SH-SY5Y (cell line): ENCODE data around the gene NR1H3.

Experiments
- GATA2 ChIP-seq: IDR thresholded peaks from 2 replicates; pipeline ENCODE4 v1.6.1; 2011; ENCODE audit warnings: mild to moderate bottlenecking, low read depth, low read length
- GATA3 ChIP-seq: IDR thresholded peaks from 2 replicates; pipeline ENCODE4 v1.6.1; 2011; ENCODE audit warnings: low read depth, mild to moderate bottlenecking, low read length, moderate library complexity

NR1H3 gene

DNA sequence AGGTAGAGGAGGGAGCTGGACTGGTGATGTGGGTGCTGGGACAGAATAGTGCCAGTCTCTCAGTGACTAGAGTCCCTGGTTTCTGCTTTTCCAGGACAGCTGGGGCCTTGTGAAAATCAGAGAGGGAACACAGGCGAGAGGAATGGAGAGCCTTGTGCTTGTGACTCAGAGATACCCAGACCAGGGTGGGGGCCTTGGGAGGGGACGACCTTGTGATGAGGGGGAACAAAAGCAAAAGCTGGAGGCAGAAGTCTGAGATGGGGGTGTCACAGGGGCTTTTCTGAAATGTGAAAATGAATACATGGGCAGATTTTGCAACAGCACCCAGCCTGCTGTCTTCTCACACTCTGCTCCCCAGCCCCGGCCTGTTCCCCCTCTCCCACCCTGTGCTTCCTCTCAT is 3.4 kb upstream of the NR1H3 start:
- TF ChIP-seq GATA2 (no peak), GATA3 (no peak)

DNA sequence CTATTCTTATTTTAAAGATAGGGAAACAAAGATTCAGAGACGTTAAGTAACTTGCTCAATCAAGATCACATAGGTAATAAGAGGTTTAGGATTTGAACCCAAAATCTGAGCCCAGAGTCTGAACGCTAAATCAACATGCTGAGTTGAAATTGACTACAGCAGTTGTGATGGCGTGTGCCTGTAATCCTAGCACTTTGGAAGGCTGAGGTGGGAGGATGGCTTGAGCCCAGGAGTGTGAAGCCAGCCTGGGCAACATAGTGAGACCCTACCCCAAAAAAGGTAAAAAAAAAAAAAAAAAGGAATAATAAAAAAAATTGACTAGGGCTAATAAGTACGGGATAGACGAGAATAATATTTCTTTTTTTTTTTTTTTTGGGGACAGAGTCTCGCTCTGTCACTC is 1.4 kb upstream of the NR1H3 start:
- no peak for TF ChIP-seq GATA2
- no peak for TF ChIP-seq GATA3

DNA sequence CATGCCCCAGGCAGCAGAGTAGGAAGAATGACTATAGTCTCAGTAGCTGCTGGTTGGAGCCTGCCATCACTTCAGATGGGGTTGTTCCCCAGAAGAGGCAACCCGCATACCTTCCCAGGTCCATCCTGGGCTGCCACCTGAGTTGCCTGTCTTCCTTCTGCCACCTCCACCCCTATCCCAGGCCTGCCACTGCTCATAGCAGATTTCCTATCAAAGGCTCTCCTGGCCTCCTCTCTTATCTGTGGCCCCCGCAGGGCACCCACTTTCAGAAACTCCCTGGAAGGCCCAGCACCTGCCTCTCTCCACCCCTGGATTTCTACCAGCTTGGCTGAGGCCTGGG is 649 bp upstream of the NR1H3 start:
- no peak for TF ChIP-seq GATA2
- no peak for TF ChIP-seq GATA3

DNA sequence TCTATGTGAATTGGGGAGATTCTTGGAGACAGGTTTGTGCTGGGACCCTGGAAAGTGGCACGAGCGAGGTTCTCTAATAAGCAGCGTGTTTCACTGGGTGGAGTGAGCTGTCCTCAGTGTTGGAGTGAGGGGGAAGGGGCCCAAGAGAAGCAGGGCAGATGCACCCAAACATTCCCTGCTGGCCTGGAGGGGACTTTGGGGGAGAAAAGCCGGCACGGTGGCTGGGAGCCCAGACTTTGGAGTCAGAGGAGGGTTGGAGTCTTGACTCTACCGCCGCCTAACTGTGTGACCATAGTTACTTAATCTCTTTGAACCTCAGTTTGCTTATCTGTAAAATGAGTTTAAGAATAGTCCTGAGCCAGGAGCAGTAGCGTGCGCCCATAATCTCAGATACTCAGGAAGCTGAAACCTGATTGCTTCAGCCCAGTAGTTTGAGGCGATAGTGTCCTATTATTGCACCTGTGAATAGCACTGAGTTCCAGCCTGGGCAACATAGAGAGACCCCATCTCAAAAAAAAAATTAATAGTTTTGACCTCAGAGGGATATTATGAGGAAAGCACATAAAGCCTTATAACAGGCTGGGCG is 614 bp downstream of the NR1H3 start:
- no peak for TF ChIP-seq GATA3
- TF ChIP-seq GATA2, result no peak

DNA sequence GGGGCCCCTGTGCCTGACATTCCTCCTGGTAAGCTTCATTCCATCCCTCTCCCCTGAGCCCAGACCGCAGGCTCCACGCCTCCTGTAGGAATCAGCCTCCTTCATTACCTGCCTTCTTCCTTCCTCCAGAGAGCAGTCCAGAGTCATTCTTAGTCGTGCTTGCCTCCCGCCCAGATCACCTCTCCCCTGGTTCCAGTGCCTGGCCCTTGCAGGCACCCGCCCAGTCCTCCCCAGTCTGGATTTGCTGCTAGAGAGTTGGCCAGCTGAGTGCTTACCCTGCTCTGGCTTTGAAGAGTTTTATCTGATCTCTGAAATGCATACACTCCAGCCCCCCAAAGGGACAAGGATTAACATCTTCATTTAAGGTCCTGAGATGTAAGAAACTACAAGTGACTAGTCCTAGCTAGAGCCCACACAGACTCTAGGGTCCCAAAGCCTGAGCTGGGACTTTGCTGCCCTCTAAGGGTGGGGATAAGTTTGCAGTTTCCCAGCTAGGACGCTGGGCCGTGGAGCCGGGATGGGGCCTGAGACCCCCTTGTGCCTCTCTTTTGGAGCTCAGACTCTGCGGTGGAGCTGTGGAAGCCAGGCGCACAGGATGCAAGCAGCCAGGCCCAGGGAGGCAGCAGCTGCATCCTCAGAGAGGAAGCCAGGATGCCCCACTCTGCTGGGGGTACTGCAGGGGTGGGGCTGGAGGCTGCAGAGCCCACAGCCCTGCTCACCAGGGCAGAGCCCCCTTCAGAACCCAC is 1.6 kb downstream of the NR1H3 start:
- TF ChIP-seq GATA3 (no peak), GATA2 (no peak)

DNA sequence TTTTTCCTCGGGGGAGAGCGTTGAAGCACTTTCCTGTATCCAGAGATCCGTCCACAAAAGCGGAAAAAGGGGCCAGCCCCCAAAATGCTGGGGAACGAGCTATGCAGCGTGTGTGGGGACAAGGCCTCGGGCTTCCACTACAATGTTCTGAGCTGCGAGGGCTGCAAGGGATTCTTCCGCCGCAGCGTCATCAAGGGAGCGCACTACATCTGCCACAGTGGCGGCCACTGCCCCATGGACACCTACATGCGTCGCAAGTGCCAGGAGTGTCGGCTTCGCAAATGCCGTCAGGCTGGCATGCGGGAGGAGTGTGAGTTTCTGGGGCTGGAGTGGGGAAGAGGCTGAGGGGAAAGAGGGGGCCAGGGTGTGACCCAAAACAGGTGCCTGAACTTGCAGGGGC is 2.6 kb downstream of the NR1H3 start:
- TF ChIP-seq GATA3 (no peak), GATA2 (no peak)

DNA sequence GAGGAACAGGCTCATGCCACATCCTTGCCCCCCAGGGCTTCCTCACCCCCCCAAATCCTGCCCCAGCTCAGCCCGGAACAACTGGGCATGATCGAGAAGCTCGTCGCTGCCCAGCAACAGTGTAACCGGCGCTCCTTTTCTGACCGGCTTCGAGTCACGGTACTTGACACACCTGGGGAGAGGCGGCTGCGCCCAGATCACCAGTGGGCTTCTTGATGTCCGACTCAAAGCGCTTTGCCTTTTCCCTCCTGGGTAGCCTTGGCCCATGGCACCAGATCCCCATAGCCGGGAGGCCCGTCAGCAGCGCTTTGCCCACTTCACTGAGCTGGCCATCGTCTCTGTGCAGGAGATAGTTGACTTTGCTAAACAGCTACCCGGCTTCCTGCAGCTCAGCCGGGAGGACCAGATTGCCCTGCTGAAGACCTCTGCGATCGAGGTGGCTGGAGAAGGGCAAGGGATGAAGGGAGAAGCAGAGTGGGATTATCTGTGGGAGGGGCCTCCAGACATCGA is 3.5 kb downstream of the NR1H3 start:
- TF ChIP-seq GATA2 (no peak), GATA3 (no peak)

DNA sequence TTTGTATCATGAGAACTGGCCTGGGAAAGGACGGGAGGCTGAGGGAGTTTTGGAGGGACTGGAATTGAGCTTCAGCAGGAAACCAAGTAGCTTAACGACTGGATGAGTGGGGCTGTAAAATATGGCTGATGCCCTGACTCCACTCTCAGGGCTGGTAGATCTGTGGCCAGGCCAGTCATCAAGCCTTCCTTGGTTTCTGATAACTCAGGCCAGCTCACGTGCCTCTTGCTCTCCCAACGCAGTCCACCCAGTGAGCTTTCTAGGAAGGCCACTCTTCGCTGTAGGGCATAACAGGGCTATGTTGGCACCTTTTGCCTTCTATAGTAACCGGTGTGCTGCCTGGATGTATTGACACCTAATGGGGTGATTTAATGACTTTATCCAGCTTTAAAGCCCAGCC is 6.3 kb downstream of the NR1H3 start:
- TF ChIP-seq GATA2 (no peak), GATA3 (no peak)

DNA sequence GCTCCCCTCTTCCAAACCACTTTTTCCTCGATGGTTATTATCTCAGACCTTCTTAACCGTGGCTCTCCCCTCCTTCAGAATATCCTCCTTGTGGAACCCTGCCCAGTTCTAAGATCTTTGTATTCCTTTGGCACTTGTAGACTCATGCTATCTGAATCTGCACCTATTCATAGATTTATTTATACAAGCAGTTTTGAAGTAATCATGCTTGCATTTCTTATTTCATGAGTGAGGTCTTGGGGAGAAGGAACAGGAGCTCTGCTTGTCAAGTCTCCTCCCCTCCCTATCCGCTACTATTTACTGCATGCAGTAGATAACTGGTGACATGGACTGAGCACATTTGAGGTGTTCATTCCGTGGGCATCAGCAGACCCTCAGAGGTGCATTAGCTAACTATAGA is 6.7 kb downstream of the NR1H3 start:
- TF ChIP-seq GATA2 (no peak), GATA3 (no peak)

DNA sequence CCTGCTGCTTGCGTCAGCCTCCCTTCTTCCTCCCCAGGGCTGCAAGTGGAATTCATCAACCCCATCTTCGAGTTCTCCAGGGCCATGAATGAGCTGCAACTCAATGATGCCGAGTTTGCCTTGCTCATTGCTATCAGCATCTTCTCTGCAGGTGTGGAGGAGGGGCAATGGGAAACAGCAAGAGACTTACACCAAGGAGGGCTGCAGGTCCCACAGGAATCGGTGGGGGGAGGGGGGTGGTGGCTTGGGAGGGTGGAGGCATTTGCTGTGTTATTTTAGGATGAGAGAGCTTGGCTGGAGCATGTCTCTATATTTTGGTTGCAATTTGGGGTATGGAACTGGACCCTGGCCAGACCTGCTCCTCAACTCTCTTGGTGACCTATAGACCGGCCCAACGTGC is 10.1 kb downstream of the NR1H3 start:
- no peak for TF ChIP-seq GATA2
- no peak for TF ChIP-seq GATA3

DNA sequence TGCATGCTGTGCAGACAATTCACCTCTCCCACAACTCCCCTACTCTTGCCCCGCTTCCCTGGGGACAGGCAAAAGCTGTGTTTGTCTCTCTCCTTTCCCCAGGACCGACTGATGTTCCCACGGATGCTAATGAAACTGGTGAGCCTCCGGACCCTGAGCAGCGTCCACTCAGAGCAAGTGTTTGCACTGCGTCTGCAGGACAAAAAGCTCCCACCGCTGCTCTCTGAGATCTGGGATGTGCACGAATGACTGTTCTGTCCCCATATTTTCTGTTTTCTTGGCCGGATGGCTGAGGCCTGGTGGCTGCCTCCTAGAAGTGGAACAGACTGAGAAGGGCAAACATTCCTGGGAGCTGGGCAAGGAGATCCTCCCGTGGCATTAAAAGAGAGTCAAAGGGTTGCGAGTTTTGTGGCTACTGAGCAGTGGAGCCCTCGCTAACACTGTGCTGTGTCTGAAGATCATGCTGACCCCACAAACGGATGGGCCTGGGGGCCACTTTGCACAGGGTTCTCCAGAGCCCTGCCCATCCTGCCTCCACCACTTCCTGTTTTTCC is 10.7 kb downstream of the NR1H3 start:
- no peak for TF ChIP-seq GATA2
- no peak for TF ChIP-seq GATA3

DNA sequence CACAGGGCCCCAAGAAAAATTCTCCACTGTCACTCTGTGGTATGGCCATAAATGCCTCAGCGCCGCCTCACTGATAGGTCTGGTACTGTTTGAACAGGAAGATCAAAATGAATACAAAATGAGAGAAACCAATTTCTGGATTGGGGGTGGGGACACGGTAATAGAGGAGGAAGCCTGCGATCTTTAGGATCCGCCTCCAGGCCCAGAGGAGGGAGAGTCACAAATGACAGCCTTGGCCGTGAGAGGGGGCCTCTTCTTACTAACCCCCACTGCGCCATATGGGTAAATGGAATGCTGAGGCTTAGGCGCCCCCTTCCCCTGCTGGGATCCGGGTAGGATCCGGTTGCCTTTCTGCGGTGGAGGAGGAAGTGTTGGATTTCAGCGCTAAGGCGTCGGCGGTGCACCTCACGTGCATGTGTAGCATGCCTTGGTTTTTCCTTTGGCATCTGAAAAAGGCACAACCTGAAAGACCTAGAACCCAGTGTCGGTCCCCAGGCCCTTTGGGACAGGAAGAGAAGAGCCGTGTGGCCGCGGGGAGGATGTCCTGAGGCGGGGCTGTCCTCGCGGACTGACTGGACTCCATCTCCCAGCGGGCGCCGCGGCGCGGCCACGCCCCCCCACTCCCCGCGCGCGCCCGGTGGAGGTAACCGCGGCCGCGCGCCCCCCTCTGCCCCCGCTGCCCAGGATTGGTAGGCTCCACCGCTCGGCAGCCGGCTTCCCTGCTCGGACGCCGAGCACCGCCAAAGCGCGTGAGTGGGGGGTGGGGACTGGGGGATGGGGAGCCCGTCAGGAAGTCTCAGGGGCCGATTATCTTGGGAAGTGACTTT is 11.4 kb downstream of the NR1H3 start:
- TF ChIP-seq GATA2 (no peak), GATA3 (no peak)

DNA sequence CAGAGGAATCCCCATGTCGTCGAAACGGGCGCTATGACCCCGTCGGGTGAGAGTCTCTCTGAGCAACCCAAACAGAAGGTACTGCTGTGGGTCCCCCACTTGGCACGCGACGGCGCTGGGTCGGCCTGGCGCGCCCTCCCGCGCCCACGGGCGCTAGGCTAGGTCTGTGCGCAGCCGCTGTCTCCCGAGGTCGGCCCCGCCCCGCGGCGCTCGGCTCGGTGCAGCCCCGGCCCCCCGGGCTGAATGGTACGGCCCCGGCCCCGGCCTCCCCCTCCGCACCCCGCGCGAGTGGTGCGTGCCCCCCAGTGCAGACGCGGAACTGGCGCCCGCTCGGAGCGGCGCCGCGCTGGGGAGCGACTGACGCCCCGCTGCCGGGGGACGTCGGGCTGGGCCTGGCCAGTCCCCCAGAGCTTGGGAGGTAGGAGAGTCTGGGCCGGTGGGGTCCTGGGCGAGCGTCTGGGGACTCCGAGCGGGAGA is 12.1 kb downstream of the NR1H3 start, which contains the start of gene MADD:
Gene MADD (plus strand): TSS at position 305 of the 477 bp plus-strand sequence.
- TF ChIP-seq GATA2, result no peak
- TF ChIP-seq GATA3, result no peak

DNA sequence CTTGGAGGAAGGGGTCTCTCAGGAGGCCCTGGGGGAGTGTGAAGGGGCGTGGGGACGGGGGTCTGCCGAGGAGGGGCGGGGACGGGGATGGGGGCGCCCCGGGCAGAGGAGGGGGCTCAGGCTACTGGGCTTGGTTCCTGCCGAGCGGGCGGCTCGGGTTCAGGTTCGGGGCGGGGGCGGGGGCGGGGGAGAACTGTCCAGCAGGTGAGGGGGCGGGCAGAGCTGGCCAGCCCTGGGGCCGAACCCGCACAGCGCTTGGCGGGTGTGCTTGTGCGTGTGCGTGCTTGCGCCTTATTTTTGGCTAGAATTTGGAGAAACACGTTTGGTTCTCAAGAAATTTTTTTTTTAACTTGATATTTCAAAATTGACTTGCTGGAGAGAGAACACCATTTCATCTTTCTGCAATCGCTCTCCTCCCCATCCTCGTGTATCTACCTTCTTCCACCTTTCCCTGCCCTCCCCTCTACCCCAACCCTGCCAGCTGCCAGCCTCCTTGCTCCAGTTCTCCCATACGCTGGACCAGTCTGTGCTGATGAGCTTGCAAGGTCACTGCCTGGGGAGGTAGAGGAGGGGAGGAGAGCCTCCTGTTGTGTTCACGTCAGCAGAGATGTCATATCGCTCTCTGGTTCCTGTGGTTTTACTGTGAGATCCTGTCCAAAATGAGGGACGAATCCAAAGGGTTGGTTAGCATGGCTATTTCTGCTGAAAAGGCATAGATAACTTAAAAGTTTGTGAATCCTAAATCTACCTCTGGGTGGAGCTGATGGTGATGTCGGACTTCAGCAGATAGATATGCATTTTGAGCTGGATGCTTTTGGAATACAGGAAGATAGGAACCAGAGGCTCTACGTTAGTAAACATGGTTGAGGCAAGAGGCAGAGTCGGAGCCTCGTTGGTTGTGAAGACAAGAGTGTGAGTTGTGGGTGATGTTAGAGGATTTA is 12.8 kb downstream of the NR1H3 start:
- no peak for TF ChIP-seq GATA3
- TF ChIP-seq GATA2, result no peak
